Left lung (tissue), 14 donors: ENCODE measurements around the gene EVA1C. TPM values are rescaled to one million over a fixed set of nuclear protein-coding genes. Genes with fewer than 3 reads are reported as not detected.

Experiments used
- ATAC-seq: fragments of 200-7000 bp; cut with Tn5 transposase; one replicate; pipeline ENCODE4 v1.9.1; 2020; ENCODE audit warnings: moderate library complexity
- DNase-seq, 4 donors: peaks; one replicate each; pipeline ENCODE4 v3.0.0-alpha.2; 2013 to 2020
- H3K27ac ChIP-seq, 2 donors: fragments of 200-600 bp; sonication (generic) in 1 of 2; one replicate each; pipeline versions ENCODE4 v1.5.0 to v1.8.0; 2020 to 2021
- H3K27me3 ChIP-seq, 2 donors: fragments of 200-600 bp; sonication (generic) in 1 of 2; one replicate each; pipeline versions ENCODE4 v1.5.0 to v1.8.0; 2020 to 2021
- H3K36me3 ChIP-seq, 2 donors: fragments of 200-600 bp; sonication (generic) in 1 of 2; one replicate each; pipeline versions ENCODE4 v1.5.0 to v1.8.0; 2020 to 2021
- H3K4me1 ChIP-seq, 2 donors: fragments of 200-600 bp; one replicate each; pipeline ENCODE4 v1.8.0; 2021
- H3K4me3 ChIP-seq, 2 donors: fragments of 200-600 bp; sonication (generic) in 1 of 2; one replicate each; pipeline versions ENCODE4 v1.5.0 to v1.8.0; 2020 to 2021; ENCODE audit warnings: mild to moderate bottlenecking in 1 of 2
- H3K9me3 ChIP-seq, 2 donors: fragments of 200-600 bp; sonication (generic) in 1 of 2; one replicate each; pipeline versions ENCODE4 v1.5.0 to v1.8.0; 2020 to 2021
- intact Hi-C, 2 donors: fragments of 100-400 bp; cut with DNase I; formaldehyde crosslinking; loops; one replicate each; pipeline versions ENCODE4 v1.11.2 to v1.14.2; 2022
- long read RNA-seq, 12 donors: library from polyadenylated mRNA in 2 of 12; unstranded in 2 of 12; transcript quantifications; one replicate each; pipeline ENCODE4 v2.0.0 and lab custom pipeline, GENCODE V29; 2019 to 2026
- polyA plus RNA-seq, 6 donors: library from polyadenylated mRNA; unstranded; fragments of 120-200 nt; gene quantifications; one replicate each; pipeline ENCODE4 v1.2.1, GENCODE V29; 2013; ENCODE audit not compliant: insufficient read length in 6 of 6
- total RNA-seq, 2 donors: library from RNA; stranded (reverse); fragmentation: NEBNext Ultra II Directional; extraction: Animal tissue kit (Norgen Biotek cat#: 25700); gene quantifications; one replicate each; pipeline ENCODE4 v1.2.1, GENCODE V29; 2021
- TF ChIP-seq, protein P1 (sequence below), 2 donors: fragments of 200-600 bp; sonication (generic) in 1 of 2; IDR thresholded peaks; one replicate each; pipeline versions ENCODE4 v1.5.0 to v1.8.0; 2021; ENCODE audit warnings: antibody characterized with exemption in 2 of 2
- donor health status: DM: no; HTN: yes; CAD: no.
- donor health status: DM: no; HTN: no; CAD: no.

Gene EVA1C, protein sequence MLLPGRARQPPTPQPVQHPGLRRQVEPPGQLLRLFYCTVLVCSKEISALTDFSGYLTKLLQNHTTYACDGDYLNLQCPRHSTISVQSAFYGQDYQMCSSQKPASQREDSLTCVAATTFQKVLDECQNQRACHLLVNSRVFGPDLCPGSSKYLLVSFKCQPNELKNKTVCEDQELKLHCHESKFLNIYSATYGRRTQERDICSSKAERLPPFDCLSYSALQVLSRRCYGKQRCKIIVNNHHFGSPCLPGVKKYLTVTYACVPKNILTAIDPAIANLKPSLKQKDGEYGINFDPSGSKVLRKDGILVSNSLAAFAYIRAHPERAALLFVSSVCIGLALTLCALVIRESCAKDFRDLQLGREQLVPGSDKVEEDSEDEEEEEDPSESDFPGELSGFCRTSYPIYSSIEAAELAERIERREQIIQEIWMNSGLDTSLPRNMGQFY
- total RNA-seq (10 to 100 TPM; 21.8 to 29.8 TPM), polyA plus RNA-seq (1 to 10 TPM; 2.9 to 5.0 (median 3.8) TPM)
- long read RNA-seq, donor 1 = 0 reads
- long read RNA-seq, donor 2 = 0 reads
- long read RNA-seq, donor 3, partial matches to known transcripts = 0 of 1 reads
- long read RNA-seq, donor 3, other reads (novel, unspliced or antisense) = 0 of 1 reads
- long read RNA-seq, donor 4, transcript EVA1C-201 (8 exons, 1,998 nt) = major isoform, 5 of 10 reads
- long read RNA-seq, donor 4, partial matches to known transcripts = 2 of 10 reads
- long read RNA-seq, donor 4, other reads (novel, unspliced or antisense) = 1 of 10 reads
- long read RNA-seq, donor 5, partial matches to known transcripts = 0 of 1 reads
- long read RNA-seq, donor 5, other reads (novel, unspliced or antisense) = 0 of 1 reads
- long read RNA-seq, donor 6 = 0 reads
- long read RNA-seq, donor 7 = 0 reads
- long read RNA-seq, donor 8, partial matches to known transcripts = 0 of 1 reads
- long read RNA-seq, donor 8, other reads (novel, unspliced or antisense) = 0 of 1 reads
- long read RNA-seq, donor 9 = 0 reads
- long read RNA-seq, donor 10, transcript EVA1C-201 (8 exons, 1,998 nt) = major isoform, 7 of 29 reads
- long read RNA-seq, donor 10, partial matches to known transcripts = 3 of 29 reads
- long read RNA-seq, donor 10, other reads (novel, unspliced or antisense) = 15 of 29 reads
- long read RNA-seq, donor 11, partial matches to known transcripts = 0 of 1 reads
- long read RNA-seq, donor 11, other reads (novel, unspliced or antisense) = 0 of 1 reads
- long read RNA-seq, donor 12, partial matches to known transcripts = 0 of 2 reads
- long read RNA-seq, donor 12, other reads (novel, unspliced or antisense) = 0 of 2 reads

DNA sequence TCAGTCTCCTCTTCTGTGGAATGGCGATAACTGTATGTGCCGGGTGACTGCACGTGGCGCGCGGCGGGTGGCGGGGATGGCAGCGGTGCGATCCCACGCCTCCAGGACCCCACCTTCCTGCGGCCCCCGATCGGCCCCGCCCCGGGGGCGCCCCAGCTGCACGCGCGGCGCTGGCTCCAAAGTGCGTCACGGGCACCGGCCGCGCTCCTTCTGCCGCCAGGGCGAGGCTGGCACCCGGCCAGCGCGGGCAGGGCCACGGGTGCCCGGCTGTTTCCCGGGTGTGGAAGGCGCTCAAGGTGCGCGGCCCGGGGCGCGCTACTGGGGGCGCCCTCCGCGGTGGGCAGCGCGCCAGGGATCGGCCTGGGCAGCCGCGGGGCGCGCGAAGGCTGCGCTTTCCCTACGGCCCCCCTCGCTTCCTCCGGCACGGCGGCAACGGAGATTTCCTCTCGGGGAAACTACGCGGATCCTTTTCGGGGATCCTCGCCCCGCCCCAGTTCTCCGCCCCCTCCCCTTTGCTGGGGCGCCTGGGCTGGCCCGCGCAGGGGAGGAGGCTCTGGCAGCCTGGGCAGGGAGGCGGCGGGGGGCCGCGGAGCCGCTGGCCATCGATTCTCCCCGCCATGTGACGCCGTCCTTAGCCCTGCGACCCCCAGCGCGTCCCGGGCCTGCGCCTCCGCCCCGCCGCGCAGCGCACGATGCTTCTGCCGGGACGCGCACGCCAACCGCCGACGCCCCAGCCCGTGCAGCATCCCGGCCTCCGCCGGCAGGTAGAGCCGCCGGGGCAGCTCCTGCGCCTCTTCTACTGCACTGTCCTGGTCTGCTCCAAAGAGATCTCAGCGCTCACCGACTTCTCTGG lies at the start of gene EVA1C:
Gene EVA1C (plus strand): TSS at position 545 of the 853 bp plus-strand sequence. CDS start 148 bp downstream, at position 693.
- peak; percentile 57 for ATAC-seq
- DNase-seq = peak in 3 of 4 donors; percentile 46 to 88 (median 55)
- Histone ChIP-seq H3K4me3 (peak within 1 kb of the TSS; percentile 74 to 75), H3K27ac (peak within 1 kb of the TSS; percentile 96 to 98), H3K27me3 (peaks cover 0 to 26% of the 10 kb centered on the region in 2 donors), H3K36me3 (no peaks in the 10 kb centered on the region), H3K9me3 (no peaks in the 10 kb centered on the region), H3K4me1 (peaks cover 17 to 44% of the 10 kb centered on the region in 2 donors)
- TF ChIP-seq, protein P1, sequence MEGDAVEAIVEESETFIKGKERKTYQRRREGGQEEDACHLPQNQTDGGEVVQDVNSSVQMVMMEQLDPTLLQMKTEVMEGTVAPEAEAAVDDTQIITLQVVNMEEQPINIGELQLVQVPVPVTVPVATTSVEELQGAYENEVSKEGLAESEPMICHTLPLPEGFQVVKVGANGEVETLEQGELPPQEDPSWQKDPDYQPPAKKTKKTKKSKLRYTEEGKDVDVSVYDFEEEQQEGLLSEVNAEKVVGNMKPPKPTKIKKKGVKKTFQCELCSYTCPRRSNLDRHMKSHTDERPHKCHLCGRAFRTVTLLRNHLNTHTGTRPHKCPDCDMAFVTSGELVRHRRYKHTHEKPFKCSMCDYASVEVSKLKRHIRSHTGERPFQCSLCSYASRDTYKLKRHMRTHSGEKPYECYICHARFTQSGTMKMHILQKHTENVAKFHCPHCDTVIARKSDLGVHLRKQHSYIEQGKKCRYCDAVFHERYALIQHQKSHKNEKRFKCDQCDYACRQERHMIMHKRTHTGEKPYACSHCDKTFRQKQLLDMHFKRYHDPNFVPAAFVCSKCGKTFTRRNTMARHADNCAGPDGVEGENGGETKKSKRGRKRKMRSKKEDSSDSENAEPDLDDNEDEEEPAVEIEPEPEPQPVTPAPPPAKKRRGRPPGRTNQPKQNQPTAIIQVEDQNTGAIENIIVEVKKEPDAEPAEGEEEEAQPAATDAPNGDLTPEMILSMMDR (IDR thresholded peaks at IDR 0.05) = no peak
- intact Hi-C loops = loop anchor here in 1 of 2 donors (10.0 kb wide), 1 partner anchor 72 kb away; no protein-coding TSS in a partner anchor

DNA sequence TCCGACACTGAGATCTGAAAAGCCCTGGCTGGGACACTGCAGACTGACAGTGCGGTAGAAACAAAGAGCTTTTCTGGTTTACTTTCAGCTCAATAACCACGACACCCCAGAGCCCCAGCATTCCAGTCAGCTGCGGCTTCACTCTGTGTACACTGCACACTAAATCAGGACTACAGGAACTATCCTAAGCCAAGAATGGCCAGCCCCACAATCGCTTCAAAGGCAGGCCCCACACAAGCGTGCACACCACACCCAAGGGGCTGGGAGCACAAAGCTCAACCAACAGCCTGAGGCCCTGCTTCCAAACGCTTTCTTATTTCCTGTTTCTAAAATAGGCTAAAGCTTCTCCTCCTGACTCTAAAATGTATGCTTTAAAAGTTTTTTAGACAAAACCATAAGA lies 48.1 kb upstream of the EVA1C start:
- Histone ChIP-seq H3K4me1 (no peaks in the 10 kb centered on the region), H3K27ac (no peak overlapping the region), H3K9me3 (no peaks in the 10 kb centered on the region), H3K4me3 (no peak overlapping the region), H3K27me3 (no peaks in the 10 kb centered on the region), H3K36me3 (peaks cover 0 to 100% of the 10 kb centered on the region in 2 donors)
- ATAC-seq (no peak), DNase-seq (no peak)
- intact Hi-C loops = no loop called here
- TF ChIP-seq, protein P1 (IDR thresholded peaks at IDR 0.05) = no peak

DNA sequence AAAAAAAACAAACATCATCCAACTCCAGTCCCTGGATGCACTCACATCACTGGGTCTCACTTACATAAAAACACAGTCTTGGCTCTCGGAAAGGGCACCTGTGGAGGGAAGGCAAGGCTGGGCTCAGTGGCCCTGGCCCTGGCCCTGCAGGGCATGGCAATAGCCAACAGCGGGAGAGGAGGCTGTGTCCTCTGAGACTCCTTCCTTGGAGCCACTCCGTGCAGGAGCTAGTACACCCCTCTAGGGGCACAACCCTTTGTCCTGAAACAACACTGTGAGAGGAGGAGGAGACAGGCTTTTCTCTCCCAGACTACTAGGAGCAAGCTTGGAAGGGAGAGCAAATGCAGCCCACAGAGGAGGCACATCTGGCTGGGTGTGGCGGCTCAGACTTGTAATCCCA lies 47.7 kb upstream of the EVA1C start:
- Histone ChIP-seq H3K4me3 (no peak overlapping the region), H3K9me3 (no peaks in the 10 kb centered on the region), H3K36me3 (peaks cover 0 to 100% of the 10 kb centered on the region in 2 donors), H3K27me3 (no peaks in the 10 kb centered on the region), H3K27ac (no peak overlapping the region), H3K4me1 (no peaks in the 10 kb centered on the region)
- intact Hi-C loops = no loop called here
- DNase-seq (no peak), ATAC-seq (no peak)
- TF ChIP-seq, protein P1 (IDR thresholded peaks at IDR 0.05) = no peak

DNA sequence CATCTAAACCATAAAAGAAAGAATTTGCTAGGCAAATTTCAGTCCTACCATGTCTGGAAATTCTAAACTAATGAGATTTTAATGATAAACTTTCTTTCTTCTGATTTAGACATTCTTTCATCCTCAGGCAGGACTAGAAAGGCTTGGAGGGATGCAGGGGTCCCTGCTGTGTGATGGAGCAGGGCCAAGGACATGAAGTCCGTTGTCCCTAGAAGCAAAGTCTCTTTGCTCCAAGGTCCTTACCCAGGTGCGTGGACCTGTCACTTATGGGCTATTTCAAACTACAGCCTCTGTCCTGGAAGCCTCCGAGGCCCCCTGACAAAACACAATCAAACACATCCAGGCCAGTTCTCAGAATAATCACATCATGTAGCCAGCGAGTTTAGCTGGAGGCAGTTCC lies 46.3 kb upstream of the EVA1C start:
- Histone ChIP-seq H3K4me3 (no peak overlapping the region), H3K36me3 (peaks cover 0 to 96% of the 10 kb centered on the region in 2 donors), H3K9me3 (no peaks in the 10 kb centered on the region), H3K27me3 (no peaks in the 10 kb centered on the region), H3K4me1 (peaks cover 0 to 4% of the 10 kb centered on the region in 2 donors), H3K27ac (no peak overlapping the region)
- intact Hi-C loops = no loop called here
- TF ChIP-seq, protein P1 (IDR thresholded peaks at IDR 0.05) = no peak
- DNase-seq (no peak), ATAC-seq (no peak)
